GM10847 (cell line): ENCODE measurements around the gene CREB5.

ENCODE experiments used
- POLR2A ChIP-seq: IDR thresholded peaks from 2 replicates; pipeline ENCODE4 v1.6.1; 2011; ENCODE audit not compliant: insufficient read length; ENCODE audit errors: extremely low read depth

The CREB5 gene

DNA sequence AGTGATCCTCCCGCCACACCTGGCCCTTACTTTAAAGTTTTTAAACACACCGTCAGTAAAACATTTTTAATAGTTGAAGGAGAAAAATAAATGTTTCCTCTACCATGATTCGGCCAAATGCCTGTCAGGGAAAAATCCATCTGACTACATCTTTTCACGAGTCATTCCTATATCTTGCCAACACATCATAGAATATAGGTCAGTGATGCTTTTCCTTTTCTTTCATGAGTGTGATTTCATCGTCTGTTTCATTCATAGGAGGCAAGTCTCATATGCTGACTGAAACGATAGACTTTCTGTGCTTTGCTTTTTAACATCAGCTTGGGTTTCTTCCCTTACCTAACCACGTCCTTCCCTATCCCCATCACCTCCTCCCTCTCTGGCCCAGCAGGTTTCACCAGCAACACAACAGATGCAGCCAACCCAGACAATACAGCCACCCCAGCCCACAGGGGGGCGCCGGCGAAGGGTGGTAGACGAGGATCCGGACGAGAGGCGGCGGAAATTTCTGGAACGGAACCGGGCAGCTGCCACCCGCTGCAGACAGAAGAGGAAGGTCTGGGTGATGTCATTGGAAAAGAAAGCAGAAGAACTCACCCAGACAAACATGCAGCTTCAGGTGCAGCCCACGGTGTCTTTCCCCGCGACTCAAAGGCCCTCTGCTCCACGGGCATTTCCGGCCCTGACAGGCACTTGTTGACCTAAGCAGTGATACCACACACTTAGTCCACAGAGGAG lies 396.6 kb downstream of the CREB5 start:
- no peak for TF ChIP-seq POLR2A

DNA sequence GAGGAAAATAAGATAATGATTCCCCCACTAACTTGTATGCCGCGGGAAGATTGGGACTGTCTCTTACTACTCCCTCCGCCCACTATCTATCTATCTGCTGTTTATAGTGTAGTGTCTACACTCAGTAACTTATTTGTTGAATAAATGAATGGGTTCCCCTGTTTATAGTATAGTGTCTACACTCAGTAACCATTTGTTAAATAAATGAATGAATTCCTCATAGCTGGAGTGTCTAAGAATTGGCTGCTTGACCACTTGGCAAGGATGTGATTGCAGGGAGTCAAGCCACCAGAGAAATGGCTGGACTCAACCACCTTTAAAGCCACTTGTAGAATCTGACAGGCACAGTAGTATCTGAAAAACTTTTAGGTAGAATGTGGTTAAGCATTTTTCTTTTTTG lies 398.7 kb downstream of the CREB5 start:
- TF ChIP-seq POLR2A: no peak

DNA sequence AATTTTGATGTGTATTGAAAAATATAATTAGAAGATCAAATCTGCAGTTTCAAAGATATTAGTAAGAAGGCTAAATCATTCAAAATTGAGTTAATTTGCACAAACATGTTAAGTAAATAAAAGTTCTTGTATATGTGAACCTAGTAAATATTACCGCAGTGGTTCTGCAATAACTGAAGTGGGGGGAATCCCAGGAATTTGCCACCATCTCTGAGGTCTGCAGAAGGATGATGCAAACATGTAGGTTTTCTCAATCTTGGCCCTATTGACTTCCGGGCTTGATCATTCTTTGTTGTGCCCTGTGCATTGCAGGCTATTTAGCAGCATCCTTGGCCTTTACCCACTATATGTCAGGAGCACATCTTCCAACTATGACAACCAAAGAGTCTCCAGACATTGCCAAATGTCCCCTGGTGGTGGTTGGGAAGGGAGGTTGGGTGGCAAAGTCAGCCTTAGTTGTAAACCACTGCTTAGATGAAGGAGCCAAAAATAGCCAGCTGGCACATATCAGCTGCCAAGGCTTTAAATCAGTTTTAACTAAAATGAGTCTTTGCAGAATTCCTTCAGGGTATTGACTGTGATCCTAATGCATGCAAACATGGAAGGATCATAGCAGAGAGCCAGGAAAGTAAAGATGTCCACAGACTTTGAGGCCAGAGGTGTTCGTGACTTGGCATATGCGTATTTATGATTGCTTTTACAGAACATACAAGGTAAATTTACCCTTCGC lies 399.5 kb downstream of the CREB5 start:
- no peak for TF ChIP-seq POLR2A

DNA sequence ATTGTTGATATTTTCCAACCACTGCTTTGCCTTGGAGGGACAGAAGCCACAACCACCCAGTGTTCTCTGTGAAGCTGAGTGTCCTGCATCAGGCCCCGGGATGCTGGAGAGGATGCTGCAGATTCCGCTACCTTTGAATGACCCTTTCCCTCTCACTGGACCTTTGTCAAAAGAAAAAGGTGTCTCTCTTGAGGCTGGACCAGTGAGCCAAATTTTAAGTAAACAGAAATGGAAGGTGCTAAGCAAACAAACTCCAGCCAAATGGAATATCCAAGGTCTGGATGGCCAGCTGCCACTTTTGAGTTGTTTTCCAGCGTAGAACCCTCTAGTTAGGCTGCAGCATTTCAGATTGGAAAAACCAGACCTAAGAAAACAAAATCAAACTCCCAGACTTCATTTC lies 400.3 kb downstream of the CREB5 start:
- TF ChIP-seq POLR2A: no peak

DNA sequence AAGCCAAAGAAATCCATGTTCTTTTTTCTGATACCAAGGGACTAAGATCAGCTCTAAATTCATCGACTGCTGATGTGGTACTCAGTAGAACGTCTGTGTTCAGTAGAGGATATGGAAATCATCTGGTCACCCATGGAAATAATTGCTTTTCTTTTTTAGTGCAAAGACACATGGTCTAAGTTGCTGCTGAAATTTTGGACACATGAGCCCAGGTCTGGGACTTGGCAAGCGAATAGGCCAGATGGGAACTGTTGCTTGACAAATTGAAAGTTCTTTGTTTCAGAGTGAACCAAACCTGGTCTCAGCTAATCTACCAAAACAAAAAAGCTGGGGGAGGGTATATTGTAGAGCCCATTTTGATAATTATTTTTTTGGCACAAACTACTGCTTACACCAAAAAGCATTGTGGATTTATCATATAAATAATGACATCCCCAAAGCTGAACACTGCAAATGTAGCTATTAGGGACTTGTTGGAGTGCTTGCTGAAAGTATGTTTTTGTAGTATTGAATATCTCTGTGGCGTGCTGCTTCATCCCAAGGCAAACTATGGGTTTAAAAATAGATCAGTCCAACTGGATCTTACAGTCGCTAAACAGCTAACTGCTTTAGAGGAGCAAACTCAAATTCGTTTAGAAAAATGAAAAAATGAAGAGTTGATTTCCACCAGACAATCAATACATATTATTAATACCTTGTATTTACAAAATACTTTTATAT lies 401.1 kb downstream of the CREB5 start:
- no peak for TF ChIP-seq POLR2A

DNA sequence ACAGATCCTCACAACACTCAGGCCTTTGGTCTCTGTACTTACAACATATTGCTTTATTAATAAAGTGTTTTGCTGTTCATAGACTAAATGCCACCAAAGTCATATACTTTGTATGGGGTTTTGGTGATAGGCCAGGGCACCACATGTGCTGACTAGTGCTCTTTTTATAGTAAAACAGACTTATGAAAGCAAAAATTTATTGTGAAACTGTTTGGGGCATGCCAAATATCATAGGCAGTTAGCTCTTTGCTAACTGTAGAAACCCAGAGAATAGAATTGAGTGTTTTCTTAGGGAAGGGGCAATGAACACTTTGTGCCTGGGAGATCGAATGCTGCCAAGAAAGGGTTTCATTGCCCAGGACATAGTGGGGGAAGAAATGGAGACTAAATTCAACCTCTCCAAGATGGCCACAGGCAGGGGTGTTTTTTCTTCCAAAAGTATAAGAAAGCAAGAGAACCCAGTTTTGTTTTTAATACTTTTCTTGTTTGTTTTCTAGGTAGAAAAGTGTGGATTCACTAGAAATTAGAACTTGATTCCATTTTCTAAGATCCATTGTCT lies 403.1 kb downstream of the CREB5 start:
- no peak for TF ChIP-seq POLR2A

DNA sequence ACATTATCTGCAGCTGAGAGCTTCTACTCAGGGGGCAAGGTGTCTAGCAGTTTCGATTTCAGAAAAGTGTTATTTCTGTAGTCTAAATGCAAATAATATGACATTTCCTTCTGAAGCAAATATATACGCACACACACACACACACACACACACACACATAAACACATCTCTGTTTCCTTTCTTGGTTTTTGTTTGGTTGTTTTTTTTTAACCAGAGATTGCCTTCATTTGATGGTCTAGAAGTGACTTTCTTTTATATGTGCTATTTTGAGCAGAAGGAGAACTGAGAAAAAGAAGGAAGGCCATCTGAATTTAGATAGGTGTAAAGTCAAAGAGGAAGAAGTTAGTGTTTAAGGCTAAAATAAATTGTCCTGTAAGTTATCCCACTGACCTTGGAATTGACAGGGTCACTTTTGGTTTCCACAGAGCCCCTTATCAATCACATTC lies 403.6 kb downstream of the CREB5 start:
- TF ChIP-seq POLR2A: no peak

DNA sequence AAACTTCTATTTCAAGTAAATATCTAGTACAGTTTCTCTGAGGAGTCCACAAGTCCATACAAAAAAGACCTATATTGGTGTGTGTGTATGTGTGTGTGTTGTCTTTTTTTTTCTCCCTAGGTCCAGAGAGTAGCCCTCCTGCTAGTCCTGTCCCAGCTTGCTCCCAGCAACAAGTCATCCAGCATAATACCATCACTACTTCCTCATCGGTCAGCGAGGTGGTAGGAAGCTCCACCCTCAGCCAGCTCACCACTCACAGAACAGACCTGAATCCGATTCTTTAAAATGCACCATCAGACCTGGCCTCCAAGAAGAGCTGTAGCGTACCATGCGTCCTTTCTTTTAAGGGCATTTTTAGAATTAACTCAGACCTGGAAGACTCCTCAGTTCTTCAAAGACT lies 406.7 kb downstream of the CREB5 start:
- no peak for TF ChIP-seq POLR2A

DNA sequence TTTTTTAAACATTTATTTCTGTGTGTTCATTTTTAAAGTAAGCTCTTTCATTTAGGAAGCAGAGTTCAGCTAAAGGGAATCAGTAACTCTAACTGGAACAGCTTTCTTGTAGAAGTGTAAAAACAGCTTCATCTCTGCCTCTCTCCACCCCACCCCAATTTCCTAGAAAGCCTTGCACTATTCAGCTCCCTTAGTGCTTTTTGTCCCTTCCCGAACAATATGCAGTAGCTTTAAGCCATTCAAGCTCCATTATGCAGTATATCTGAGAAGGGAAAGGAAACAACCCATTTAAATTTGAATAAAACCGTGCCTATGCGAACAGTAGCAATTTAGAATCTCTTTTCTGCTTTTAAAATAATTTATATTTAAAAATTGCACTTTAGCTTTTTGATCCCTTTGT lies 411.3 kb downstream of the CREB5 start:
- TF ChIP-seq POLR2A: no peak

DNA sequence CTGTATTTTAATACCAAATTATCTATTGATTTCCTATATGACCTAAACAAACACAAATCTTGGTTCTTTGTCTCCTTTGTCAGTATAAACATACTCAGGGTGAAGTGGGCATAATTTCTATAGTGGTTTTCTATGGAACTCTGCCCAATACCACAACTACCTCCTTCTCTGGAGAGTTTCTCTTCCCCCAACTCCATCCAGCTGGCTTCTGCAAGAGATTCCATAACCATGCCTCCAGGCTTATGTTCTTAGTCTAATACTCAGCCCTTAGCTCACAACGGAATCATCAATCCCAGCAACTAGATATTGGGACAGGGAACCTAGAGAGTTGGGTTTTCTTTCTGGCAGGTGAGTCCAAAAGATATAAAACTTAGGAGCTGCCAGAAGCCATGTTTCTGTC lies 418.5 kb downstream of the CREB5 start:
- no peak for TF ChIP-seq POLR2A

DNA sequence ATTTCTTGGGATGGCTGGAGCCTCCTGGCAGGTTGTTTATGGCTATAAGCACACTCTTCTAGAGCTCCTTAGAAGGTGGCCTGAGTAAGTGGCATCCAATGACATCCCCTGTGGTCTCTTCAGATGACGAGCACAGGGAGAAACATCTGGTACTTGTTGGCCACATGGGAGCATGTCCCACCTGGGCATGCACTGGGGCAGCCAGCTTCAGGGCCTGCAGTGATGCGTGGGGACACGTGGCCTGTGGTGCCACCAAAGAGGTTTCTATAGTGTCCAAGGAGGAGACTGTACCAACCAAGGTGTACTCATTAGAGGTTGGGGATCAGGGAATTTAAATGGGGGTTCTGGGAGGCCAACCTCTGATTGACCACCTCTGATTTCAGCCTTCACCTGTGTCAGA lies 420.4 kb downstream of the CREB5 start:
- TF ChIP-seq POLR2A: no peak

DNA sequence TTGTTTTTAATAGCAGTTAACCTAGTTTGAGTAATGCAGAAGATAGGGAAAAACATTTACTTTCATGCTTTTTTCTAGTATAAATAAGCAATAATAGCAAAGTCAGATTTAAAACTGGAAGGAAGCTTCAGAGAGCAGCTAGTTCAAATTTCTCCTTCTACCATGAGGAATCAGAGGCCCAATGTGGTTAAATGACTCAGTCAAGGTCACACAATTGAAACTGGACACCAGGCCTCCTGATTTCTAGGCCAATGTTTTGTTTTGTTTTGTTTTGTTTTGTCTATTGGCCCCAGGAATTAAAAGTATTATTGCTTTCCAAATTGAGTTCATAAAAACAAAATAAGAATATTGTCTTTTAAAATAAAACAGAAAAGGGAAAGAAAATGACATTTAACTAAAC lies 423.5 kb downstream of the CREB5 start:
- no peak for TF ChIP-seq POLR2A

DNA sequence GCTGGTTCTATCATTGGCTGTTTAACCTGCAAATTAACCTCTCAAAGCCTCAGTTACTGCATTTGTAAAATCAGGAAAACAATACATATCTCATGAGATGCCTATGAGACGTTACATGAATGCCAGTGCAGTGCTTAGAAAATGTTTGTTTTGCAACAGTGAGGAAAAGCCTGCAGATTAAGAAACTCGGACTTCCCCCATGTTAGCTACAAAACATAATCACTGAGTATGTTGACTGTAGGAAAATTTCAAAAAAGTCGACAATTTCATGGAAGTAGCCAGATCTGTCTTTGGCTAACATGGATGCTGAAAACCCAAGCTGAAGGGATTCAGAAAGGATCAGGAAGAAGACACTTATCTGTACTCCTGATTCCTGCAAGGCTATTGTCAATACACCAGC lies 424.4 kb downstream of the CREB5 start:
- TF ChIP-seq POLR2A: no peak

DNA sequence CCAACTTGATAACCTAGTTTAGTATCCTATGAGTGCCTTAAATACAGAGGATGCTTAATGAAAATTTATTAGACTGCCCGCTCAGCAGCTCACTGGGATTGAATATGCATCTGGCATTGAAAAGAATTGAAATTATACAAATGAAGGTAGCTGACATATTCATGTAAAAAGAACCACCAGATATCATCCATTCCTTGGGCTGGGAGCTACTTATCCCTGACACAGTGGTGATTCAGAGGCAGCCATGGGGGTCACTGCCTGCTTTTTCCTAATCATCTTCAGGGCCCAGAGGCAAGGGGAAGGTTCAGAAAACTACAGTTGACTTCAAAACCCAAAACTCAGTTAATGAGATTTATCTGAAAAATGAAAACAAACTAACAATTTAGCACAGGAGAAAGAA lies 424.9 kb downstream of the CREB5 start:
- TF ChIP-seq POLR2A: no peak

DNA sequence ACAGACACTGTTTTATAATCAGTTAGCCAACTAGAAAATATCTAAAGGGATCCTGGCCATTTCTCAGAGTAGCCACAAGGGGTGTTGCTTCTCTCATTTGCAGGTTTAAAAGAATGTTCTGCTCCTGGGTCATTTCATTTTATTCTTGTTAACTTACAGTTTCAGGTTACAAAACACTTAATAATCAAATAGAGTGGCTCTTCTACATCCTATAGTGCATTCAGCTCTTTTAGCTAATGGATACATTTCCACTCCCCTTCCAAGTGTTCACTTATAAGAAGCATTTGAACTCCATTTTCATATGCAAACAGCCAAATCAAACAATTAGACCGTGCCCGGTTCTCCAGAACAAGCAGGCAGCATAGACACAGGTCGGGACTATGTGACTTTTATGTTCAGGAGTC lies 428.3 kb downstream of the CREB5 start:
- no peak for TF ChIP-seq POLR2A

DNA sequence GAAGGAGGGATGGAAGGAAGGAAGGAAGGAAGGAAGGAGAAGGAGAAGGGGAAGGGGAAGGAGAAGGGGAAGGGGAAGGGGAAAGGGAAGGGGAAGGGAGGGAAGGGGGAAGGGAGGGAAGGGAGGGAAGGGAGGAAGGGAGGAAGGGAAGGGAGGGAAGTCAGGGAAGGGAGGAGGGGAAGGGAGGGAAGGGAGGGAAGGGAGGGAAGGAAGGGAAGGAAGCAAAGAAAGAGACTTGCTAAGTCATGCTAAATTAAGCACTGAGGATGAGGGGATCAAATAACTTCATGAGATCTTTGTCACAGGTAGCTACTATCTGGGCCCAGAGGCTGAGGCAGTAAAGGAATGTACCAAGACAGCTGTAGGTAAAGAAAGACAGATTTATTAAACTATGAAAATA lies 429.4 kb downstream of the CREB5 start:
- TF ChIP-seq POLR2A: no peak
